HG02981 (cell line): ENCODE results near the gene MGAT4B.
A peak's percentile ranks its signal among the peaks of the same experiment; 100 is the strongest.
"Not testable (repeated sequence)": the region's sequence is repeated elsewhere in the genome, so short reads cannot be mapped to it uniquely, and the experiment has no call there.

ENCODE experiments used
- ATAC-seq: cut with Tn5 transposase; IDR thresholded peaks from one replicate; pipeline ENCODE4 v1.9.1; 2021; ENCODE audit warnings: mild to moderate bottlenecking, moderate library complexity; ENCODE audit not compliant: unreplicated experiment

Gene MGAT4B

DNA sequence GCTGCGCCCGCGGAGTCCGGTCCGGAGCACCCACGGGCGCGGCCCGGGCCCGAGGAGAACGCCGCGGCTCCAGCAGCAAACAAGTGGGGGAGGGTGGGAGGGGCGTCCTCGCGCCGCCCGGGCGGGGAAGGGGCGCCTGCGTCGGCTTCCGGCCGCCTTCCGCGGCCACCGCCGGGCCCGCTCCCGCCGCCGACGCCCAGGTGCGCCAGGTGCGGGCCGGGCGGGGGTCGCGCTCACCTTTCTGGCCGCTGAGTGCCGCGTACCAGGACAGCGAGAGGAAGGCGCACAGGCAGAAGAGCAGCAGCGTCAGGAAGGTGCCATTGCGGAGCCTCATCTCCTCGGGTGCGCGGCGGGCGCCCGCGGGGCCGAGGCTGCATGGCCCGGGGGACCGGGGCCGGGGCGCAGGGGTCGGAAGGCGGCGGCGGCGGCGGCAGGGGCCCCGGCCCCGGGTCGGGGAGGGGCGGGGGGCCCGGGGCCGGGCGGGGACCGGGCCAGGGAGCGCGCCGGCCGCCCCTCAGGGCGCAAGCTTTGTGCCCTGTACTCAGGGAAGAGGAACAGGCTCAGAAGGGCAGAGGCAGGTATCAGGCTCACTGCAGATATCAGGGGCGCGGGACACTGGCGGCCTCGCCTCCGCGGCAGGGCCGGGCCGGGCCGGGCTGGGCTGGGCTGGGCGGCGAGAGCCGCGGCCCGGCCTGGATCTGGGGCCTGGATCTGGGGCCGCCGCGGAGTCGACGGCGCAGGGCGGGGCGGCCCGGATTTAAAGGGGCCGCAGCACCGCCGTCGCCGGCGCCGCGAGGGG, at the start of gene MGAT4B:
TSS of gene MGAT4B (minus strand) at position 617 of the 799 bp plus-strand sequence. CDS start at position 334, 283 bp downstream.
- ATAC-seq = peak; percentile 58

DNA sequence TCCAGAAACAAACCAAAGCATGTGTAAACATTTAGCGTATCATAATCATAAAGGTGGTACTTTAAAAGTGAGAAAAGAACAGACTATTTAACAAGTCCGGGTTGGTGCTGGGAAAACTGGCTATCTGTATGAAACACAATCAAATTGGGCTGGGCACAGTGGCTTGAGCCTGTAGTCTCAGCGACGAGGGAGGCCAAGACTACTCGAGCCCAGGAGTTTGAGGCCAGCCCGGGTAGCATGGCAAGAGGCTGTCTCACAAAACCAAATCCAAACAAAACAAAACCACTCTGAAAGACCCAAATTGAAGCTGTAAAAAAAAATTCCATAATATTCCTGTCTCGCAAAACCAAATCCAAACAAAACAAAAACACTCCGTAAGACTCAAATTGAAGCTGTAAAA, 47.7 kb upstream of the MGAT4B start:
- ATAC-seq = no peak

- no peak for ATAC-seq
Observed at GRCh38 chr5:179852993-179853547, 46.4 kb upstream of the MGAT4B start.

- no peak for ATAC-seq
Observed at GRCh38 chr5:179841621-179842020, 35.0 kb upstream of the MGAT4B start.

GRCh38 chr5:179840766-179841165, 34.1 kb upstream of the MGAT4B start:
- no peak for ATAC-seq

- no peak for ATAC-seq
Observed at GRCh38 chr5:179840321-179840720, 33.7 kb upstream of the MGAT4B start.

GRCh38 chr5:179839328-179840256, 32.9 kb upstream of the MGAT4B start:
- ATAC-seq = no peak

GRCh38 chr5:179837076-179838011, 30.7 kb upstream of the MGAT4B start:
- no peak for ATAC-seq

- ATAC-seq = peak; percentile 49
Observed at GRCh38 chr5:179836225-179837019, 29.8 kb upstream of the MGAT4B start.

- ATAC-seq = not testable (repeated sequence)
Observed at GRCh38 chr5:179834871-179835270, 28.2 kb upstream of the MGAT4B start.

GRCh38 chr5:179834120-179834519, 27.5 kb upstream of the MGAT4B start:
- no peak for ATAC-seq

- ATAC-seq = no peak
Observed at GRCh38 chr5:179833709-179834070, 27.0 kb upstream of the MGAT4B start.

GRCh38 chr5:179833056-179833708, 26.5 kb upstream of the MGAT4B start:
- ATAC-seq = no peak

GRCh38 chr5:179832039-179832745, 25.5 kb upstream of the MGAT4B start:
- ATAC-seq = no peak

DNA sequence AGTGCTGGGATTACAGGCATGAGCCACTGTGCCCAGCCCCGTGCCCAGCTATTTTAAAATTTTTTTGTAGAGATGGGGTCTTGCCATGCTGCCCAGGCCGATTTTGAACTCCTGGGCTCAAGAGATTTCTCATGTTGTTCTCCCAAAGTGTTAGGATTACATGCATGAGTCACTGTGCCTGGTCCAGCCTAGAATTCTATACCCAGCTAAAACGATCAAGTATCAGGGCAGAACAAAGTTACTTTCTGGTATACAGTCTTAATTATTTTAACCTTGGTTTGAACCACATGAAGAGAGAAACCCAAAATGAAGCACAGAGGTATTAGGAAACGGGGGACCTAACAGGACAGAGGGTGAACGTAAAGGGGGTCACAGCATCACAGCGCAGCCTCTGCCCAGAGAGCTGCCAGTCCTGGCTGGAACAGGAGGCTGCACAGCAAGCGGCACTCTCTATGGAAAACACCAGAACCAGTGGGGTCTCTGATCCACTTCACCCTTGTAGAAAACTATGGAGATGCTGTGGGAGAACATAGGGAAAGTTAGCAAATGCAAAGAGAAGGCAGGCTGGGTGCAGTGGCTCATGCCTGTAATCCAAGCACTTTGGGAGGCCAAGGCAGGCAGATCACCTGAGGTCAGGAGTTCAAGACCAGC, 24.3 kb upstream of the MGAT4B start:
- ATAC-seq = no peak

DNA sequence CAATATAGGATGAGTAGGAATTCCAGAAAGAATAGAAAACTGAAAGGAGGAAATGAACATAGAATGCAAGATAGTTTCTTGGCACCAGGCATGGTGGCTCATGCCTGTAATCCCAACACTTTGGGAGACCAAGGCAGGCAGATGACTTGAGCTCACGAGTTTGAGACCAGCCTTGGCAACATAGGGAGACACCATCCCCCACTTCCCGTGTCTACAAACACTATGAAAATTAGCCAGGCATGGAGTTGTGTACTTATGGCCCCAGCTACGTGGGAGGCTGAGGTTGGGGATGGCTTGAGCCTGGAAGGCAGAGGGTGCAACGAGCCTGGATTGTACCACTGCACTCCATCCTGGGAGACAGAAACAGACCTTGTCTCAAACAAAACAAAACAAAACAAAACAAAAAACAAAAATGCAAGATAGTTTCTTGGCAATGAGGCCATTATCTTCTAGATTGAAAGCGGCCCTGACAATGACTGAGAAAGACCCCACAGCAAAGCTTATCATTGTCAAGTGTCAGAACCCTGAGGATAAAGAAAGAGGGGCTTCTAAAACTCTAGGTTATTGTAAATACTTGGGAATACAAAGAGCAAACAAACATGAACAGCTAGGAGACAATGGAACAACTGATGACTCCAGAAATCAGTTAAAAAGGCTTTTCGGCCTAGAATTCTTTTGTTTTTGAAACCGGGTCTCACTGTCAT, 23.2 kb upstream of the MGAT4B start:
- ATAC-seq = no peak

GRCh38 chr5:179828756-179829421, 22.2 kb upstream of the MGAT4B start:
- ATAC-seq = no peak
